WI38 (cell line): ENCODE data around the gene CHST15.

Experiments
- H3K4me3 ChIP-seq: 2 replicates; pipeline ENCODE4 v1.5.1; 2011; ENCODE audit warnings: low read depth, mild to moderate bottlenecking, control low read depth, low read length
- CTCF ChIP-seq: IDR thresholded peaks from 2 replicates; pipeline ENCODE4 v1.5.1; 2012; ENCODE audit warnings: low read depth, mild to moderate bottlenecking, control low read depth, low read length

The CHST15 gene

GRCh38 chr10:124022066-124022465 lies 71.3 kb downstream of the CHST15 start:
- no peak for TF ChIP-seq CTCF
- H3K4me3 ChIP-seq = no peak overlapping the region

DNA sequence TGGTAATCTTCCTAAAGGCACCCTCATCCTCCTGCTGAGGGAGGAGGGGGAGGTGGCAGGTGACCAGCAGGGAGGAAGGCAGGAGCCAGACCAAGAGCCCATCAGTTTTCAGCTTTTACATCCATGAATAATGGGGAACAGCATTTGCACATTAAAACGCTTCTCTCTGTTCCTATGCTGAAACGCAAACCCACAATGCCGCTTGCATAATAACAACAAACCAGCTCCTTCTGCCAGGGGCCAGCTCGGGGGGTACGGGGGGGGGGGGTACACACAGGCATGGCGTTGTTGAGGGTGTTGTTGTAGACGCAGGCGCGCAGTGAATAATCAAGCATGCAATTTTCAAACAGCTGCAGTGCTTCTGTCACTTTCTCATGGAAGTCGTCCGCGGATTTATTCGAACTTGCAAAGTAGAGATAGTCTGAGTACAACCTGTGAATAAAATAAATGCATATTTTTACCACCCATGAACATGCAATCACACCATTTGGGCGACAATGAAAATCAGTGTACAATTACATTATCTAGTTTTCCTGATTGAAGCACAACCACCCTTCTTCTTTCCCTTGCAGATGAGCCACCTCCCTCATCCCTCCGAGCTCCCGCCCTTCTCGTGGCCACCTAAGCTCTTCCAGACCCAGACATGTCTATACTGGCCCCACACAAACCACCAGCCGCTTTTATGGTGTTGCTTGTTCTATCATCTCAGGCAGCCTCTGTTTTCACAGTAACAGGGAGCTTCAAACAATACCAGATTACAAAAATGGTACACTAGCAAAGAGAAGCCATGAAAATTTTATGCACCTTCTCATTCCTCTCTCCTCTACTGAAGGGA lies 72.2 kb downstream of the CHST15 start:
- no peak for TF ChIP-seq CTCF
- no peak overlapping the region for H3K4me3 ChIP-seq

DNA sequence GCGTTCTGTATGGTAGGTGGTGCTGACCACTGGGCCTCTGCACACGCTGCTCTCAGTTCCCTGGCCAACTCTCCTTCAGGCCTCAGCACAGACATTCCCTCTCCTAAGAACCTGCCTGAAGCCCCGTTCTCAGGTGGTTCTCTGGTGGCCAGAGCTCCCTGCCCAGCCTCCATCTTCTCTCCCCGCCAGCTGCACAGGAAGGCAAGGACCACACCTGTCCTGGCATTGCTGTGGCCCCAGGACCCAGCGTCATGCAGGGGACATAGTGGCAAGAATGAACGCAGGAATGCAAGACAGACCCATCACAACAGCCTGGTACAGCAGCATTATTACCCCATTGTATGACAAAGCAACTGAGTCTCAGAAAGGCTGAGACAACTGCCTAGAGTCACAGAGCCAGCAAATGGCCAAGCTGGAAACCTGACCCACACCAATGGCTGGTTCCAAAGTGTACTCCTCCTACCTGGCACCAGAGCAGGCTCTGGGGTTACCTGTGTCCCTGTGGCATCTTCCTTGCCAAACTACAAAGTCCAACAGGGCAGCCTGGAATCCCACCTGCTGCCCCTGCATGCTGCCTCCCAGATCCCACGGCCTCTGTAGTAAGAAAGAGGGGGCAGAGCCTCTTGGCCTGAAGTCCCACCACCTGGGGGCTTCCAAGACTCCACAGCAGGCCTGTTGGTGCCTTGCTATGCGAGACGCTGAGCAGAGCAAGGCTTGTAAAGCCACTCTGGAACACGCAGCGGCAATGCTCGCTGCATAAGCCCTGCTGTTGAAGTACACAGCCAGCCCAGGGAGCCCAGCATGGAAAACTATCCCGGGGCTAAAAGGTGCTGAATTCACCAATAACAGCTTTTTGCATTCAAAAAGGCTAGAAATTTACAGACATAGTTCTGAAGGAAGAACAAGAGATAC lies 73.3 kb downstream of the CHST15 start:
- no peak overlapping the region for H3K4me3 ChIP-seq
- no peak for TF ChIP-seq CTCF

DNA sequence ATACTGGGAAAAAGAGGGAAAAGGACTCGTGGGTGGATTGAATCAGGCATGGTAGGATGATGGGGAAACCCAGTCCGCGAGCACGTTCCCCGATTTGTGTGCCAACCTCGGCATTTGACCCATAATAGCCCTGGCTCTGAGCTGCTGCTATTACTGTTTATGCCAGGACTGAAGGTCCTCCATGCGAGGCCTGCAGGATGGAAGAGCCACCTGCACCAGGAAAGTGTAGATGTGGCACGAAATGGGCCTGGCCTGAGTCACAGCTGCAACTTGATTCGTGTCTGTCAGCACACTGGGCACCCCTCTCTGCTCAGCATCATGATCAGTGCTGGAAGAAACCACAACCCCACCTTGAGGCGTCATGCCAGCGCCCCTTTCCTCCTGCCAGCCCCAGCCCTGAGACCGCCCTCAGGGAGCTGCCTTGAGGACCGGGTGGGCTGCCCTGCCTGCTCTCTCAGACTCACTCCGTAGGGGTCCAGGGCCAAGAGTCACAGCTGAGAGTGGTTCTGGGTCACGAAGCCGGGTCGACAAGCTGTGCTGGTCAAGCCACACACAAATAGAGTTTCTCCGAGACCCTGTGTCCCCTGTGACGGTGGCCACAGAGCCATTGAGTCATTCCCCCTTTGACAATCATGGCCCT lies 74.4 kb downstream of the CHST15 start:
- TF ChIP-seq CTCF = no peak
- H3K4me3 ChIP-seq = no peak overlapping the region

- no peak overlapping the region for H3K4me3 ChIP-seq
- no peak for TF ChIP-seq CTCF
Observed at GRCh38 chr10:124017729-124018128, 75.7 kb downstream of the CHST15 start.

- TF ChIP-seq CTCF = no peak
- H3K4me3 ChIP-seq = no peak overlapping the region
Observed at GRCh38 chr10:124016804-124017375, 76.5 kb downstream of the CHST15 start.
